ENCODE data around the gene DUS1L. TPM values are rescaled to one million over a fixed set of nuclear protein-coding genes. Genes with fewer than 3 reads are reported as not detected.
A peak's percentile ranks its signal among the peaks of the same experiment; 100 is the strongest.

The DUS1L gene
- total RNA-seq, 4 donors from 2014 or later = 30.2 to 70.6 (median 46.5) TPM

- H3K4me1 ChIP-seq = peaks cover 0 to 10% of the 10 kb centered on the region in 2 donors
- H3K27me3 ChIP-seq = no peaks in the 10 kb centered on the region
- TF ChIP-seq, protein P1, sequence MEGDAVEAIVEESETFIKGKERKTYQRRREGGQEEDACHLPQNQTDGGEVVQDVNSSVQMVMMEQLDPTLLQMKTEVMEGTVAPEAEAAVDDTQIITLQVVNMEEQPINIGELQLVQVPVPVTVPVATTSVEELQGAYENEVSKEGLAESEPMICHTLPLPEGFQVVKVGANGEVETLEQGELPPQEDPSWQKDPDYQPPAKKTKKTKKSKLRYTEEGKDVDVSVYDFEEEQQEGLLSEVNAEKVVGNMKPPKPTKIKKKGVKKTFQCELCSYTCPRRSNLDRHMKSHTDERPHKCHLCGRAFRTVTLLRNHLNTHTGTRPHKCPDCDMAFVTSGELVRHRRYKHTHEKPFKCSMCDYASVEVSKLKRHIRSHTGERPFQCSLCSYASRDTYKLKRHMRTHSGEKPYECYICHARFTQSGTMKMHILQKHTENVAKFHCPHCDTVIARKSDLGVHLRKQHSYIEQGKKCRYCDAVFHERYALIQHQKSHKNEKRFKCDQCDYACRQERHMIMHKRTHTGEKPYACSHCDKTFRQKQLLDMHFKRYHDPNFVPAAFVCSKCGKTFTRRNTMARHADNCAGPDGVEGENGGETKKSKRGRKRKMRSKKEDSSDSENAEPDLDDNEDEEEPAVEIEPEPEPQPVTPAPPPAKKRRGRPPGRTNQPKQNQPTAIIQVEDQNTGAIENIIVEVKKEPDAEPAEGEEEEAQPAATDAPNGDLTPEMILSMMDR (IDR thresholded peaks at IDR 0.05) = peak; percentile 38 to 78 (median 72)
- TF ChIP-seq POLR2A (IDR thresholded peaks at IDR 0.05) = peak; percentile 95 to 97
- no peaks in the 10 kb centered on the region for H3K36me3 ChIP-seq
- peak; percentile 96 to 97 for DNase-seq
- no peaks in the 10 kb centered on the region for H3K9me3 ChIP-seq
- H3K4me3 ChIP-seq = peak within 1 kb of the TSS; percentile 49 to 66
- peak within 1 kb of the TSS; percentile 79 to 96 for H3K27ac ChIP-seq
- intact Hi-C loops (cut with DNase I; ENCODE audit: low total_unique reads) = no loop called here
Measured at GRCh38 chr17:82037092-82037888, 28.3 kb downstream of the DUS1L start, which contains the start of gene DCXR. Gene DCXR (minus strand): TSS chr17:82037697. CDS start chr17:82037682, 15 bp downstream.

- no peak for DNase-seq
- TF ChIP-seq, protein P1 (IDR thresholded peaks at IDR 0.05) = no peak
- TF ChIP-seq POLR2A (IDR thresholded peaks at IDR 0.05) = no peak
Measured at GRCh38 chr17:82036634-82037091, 28.9 kb downstream of the DUS1L start.

GRCh38 chr17:82035956-82036633 lies 29.5 kb downstream of the DUS1L start:
- H3K4me3 ChIP-seq = peak overlapping the region in 1 of 2 donors; percentile 66
- H3K9me3 ChIP-seq = no peaks in the 10 kb centered on the region
- H3K36me3 ChIP-seq = no peaks in the 10 kb centered on the region
- intact Hi-C loops (cut with DNase I; ENCODE audit: low total_unique reads) = no loop called here
- TF ChIP-seq, protein P1 (IDR thresholded peaks at IDR 0.05) = no peak
- no peak for TF ChIP-seq POLR2A (IDR thresholded peaks at IDR 0.05)
- peak overlapping the region in 1 of 2 donors; percentile 96 for H3K27ac ChIP-seq
- H3K27me3 ChIP-seq = peaks cover 0 to 3% of the 10 kb centered on the region in 2 donors
- no peak for DNase-seq
- H3K4me1 ChIP-seq = peaks cover 0 to 12% of the 10 kb centered on the region in 2 donors

More at GRCh38 chr17:82036634-82037091, 28.9 kb downstream of the DUS1L start:
- Histone ChIP-seq H3K36me3 (no peaks in the 10 kb centered on the region), H3K4me1 (peaks cover 0 to 10% of the 10 kb centered on the region in 2 donors), H3K27ac (peak overlapping the region; percentile 79 to 96), H3K4me3 (peak overlapping the region; percentile 49 to 66), H3K9me3 (no peaks in the 10 kb centered on the region), H3K27me3 (peaks cover 0 to 3% of the 10 kb centered on the region in 2 donors)
- intact Hi-C loops (cut with DNase I; ENCODE audit: low total_unique reads) = no loop called here

DNA sequence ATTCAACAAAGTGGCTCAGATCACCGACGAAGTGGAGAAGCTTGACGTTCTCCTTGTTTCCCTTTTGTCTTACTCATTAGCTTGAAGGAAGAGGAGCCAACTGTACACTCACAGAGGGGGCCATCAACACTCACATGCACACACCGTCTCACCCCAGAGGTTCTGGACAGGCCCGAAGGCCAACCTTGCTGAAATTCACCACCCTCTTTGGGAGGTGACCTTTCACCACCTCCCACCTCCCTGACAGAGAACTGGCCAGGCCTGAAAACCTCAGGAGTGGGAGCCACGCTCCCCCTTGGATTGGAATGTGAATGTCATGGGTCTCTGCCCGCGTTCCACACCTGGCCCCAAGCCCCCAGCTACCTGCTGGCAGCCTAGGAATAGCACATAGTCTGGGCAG lies 30.1 kb downstream of the DUS1L start:
- no peaks in the 10 kb centered on the region for H3K9me3 ChIP-seq
- no peaks in the 10 kb centered on the region for H3K36me3 ChIP-seq
- H3K27me3 ChIP-seq = peaks cover 0 to 3% of the 10 kb centered on the region in 2 donors
- TF ChIP-seq POLR2A (IDR thresholded peaks at IDR 0.05) = no peak
- TF ChIP-seq, protein P1 (IDR thresholded peaks at IDR 0.05) = no peak
- peaks cover 0 to 17% of the 10 kb centered on the region in 2 donors for H3K4me1 ChIP-seq
- H3K4me3 ChIP-seq = no peak overlapping the region
- no peak for DNase-seq
- intact Hi-C loops (cut with DNase I; ENCODE audit: low total_unique reads) = no loop called here
- H3K27ac ChIP-seq = no peak overlapping the region

All from uterus (tissue), 4 donors.